ENCODE data around the gene PLAC1. TPM values are rescaled to one million over a fixed set of nuclear protein-coding genes. Genes with fewer than 3 reads are reported as not detected.

The PLAC1 gene
- total RNA-seq, 3 donors from 2014 or later (not counting 1 experiment from before 2014, with no cell fraction given): not detected

- no peak overlapping the region for H3K4me3 Mint-ChIP-seq
- 76% methylated on average over 4 of the region's 4 CpGs for WGBS (ENCODE audit: insufficient coverage)
- intact Hi-C loops (cut with micrococcal nuclease): no loop called here
- ATAC-seq (no peak), DNase-seq (no peak)
- TF ChIP-seq CTCF (IDR thresholded peaks at IDR 0.05): no peak
- Histone ChIP-seq H3K27ac (ENCODE audit: low read length) (no peak overlapping the region), H3K9me3 (ENCODE audit: control insufficient read depth, insufficient read depth, low read length) (no peaks in the 10 kb centered on the region), H3K27me3 (ENCODE audit: control insufficient read depth, insufficient read depth, low read length) (no peaks in the 10 kb centered on the region), H3K4me3 (ENCODE audit: low read length) (no peak overlapping the region), H3K36me3 (ENCODE audit: control insufficient read depth, insufficient read depth, low read length) (no peaks in the 10 kb centered on the region), H3K4me1 (ENCODE audit: control insufficient read depth, insufficient read depth, low read length) (no peaks in the 10 kb centered on the region)
- H3K4me1 Mint-ChIP-seq: no peaks in the 10 kb centered on the region
- H3K27ac Mint-ChIP-seq: no peak overlapping the region
- H3K27me3 Mint-ChIP-seq (ENCODE audit: low read depth in 2 of 2): peaks cover 6 to 40% of the 10 kb centered on the region in 2 donors
- no peaks in the 10 kb centered on the region for H3K36me3 Mint-ChIP-seq
- peaks cover 0 to 2% of the 10 kb centered on the region in 2 donors for H3K9me3 Mint-ChIP-seq
Observed at GRCh38 chrX:134604701-134605311, 53.5 kb downstream of the PLAC1 start.

GRCh38 chrX:134603806-134604700 lies 54.2 kb downstream of the PLAC1 start:
- DNase-seq: no peak
- Mint-ChIP-seq H3K27ac (no peak overlapping the region), H3K36me3 (no peaks in the 10 kb centered on the region), H3K27me3 (ENCODE audit: low read depth in 2 of 2) (peaks cover 6 to 46% of the 10 kb centered on the region in 2 donors), H3K4me3 (no peak overlapping the region), H3K4me1 (no peaks in the 10 kb centered on the region), H3K9me3 (peaks cover 0 to 2% of the 10 kb centered on the region in 2 donors)
- no peak for ATAC-seq
- H3K27ac ChIP-seq (ENCODE audit: low read length): no peak overlapping the region
- no peaks in the 10 kb centered on the region for H3K27me3 ChIP-seq (ENCODE audit: control insufficient read depth, insufficient read depth, low read length)
- H3K4me1 ChIP-seq (ENCODE audit: control insufficient read depth, insufficient read depth, low read length): no peaks in the 10 kb centered on the region
- 81% methylated on average over 2 of the region's 3 CpGs for WGBS (ENCODE audit: insufficient coverage)
- TF ChIP-seq CTCF (IDR thresholded peaks at IDR 0.05): no peak
- intact Hi-C loops (cut with micrococcal nuclease): no loop called here
- H3K36me3 ChIP-seq (ENCODE audit: control insufficient read depth, insufficient read depth, low read length): no peaks in the 10 kb centered on the region
- no peak overlapping the region for H3K4me3 ChIP-seq (ENCODE audit: low read length)
- H3K9me3 ChIP-seq (ENCODE audit: control insufficient read depth, insufficient read depth, low read length): no peaks in the 10 kb centered on the region

DNA sequence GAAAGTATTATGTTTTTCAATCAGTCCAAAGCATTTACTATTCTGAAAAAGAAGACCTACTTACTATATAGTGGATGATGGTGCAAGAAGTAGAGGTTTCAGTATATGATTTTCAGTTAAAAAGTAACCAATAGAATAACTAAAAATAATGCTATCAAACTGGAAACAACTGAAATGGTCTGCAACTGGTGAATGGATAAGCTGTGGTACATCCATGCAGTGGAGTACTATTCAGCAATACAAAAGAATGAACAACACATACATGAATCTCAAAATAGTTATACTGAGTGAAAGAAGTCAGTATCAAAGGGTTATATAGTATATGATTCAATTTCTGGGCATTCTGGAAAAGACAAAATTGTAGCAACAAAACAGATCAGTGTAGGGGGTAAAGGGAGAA lies 55.9 kb downstream of the PLAC1 start:
- H3K27me3 Mint-ChIP-seq (ENCODE audit: low read depth in 2 of 2): peaks cover 13 to 59% of the 10 kb centered on the region in 2 donors
- H3K4me3 ChIP-seq (ENCODE audit: low read length): no peak overlapping the region
- no peak for DNase-seq
- no peaks in the 10 kb centered on the region for H3K4me1 Mint-ChIP-seq
- no peak overlapping the region for H3K4me3 Mint-ChIP-seq
- no peaks in the 10 kb centered on the region for H3K27me3 ChIP-seq (ENCODE audit: control insufficient read depth, insufficient read depth, low read length)
- H3K27ac ChIP-seq (ENCODE audit: low read length): no peak overlapping the region
- H3K36me3 ChIP-seq (ENCODE audit: control insufficient read depth, insufficient read depth, low read length): no peaks in the 10 kb centered on the region
- H3K9me3 ChIP-seq (ENCODE audit: control insufficient read depth, insufficient read depth, low read length): no peaks in the 10 kb centered on the region
- no peak overlapping the region for H3K27ac Mint-ChIP-seq
- no peaks in the 10 kb centered on the region for H3K4me1 ChIP-seq (ENCODE audit: control insufficient read depth, insufficient read depth, low read length)
- peaks cover 0 to 2% of the 10 kb centered on the region in 2 donors for H3K9me3 Mint-ChIP-seq
- H3K36me3 Mint-ChIP-seq: no peaks in the 10 kb centered on the region
- TF ChIP-seq CTCF (IDR thresholded peaks at IDR 0.05): no peak
- intact Hi-C loops (cut with micrococcal nuclease): no loop called here
- ATAC-seq: no peak
